HG03575 (cell line): Measurements from ENCODE around the gene LIMK2.

Experiments used
- ATAC-seq: cut with Tn5 transposase; IDR thresholded peaks from one replicate; pipeline ENCODE4 v1.9.1; 2021; ENCODE audit not compliant: unreplicated experiment, insufficient number of reproducible peaks, low FRiP score; ENCODE audit errors: extremely low read depth

Gene LIMK2

DNA sequence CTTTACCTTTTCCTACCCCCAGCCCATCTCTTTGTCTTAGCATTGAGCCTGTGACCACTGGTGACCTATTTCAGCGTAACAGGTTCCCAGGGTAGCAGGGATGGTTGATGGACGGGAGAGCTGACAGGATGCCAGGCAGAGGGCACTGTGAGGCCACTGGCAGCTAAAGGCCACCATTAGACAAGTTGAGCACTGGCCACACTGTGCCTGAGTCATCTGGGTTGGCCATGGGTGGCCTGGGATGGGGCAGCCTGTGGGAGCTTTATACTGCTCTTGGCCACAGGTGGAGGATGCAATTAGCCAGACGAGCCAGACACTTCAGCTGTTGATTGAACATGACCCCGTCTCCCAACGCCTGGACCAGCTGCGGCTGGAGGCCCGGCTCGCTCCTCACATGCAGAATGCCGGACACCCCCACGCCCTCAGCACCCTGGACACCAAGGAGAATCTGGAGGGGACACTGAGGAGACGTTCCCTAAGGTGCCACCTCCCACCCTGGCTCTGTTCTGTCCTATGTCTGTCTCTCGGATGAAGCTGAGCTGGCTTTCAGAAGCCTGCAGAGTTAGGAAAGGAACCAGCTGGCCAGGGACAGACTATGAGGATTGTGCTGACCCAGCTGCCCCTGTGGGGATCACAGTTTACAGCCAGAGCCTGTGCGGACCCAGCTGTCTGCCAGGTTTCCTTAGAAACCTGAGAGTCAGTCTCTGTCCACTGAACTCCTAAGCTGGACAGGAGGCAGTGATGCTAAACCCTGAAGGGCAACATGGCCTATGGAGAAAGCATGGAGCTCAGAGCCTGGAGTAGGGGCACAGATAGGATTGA is 50.4 kb downstream of the LIMK2 start:
- ATAC-seq, result no peak

DNA sequence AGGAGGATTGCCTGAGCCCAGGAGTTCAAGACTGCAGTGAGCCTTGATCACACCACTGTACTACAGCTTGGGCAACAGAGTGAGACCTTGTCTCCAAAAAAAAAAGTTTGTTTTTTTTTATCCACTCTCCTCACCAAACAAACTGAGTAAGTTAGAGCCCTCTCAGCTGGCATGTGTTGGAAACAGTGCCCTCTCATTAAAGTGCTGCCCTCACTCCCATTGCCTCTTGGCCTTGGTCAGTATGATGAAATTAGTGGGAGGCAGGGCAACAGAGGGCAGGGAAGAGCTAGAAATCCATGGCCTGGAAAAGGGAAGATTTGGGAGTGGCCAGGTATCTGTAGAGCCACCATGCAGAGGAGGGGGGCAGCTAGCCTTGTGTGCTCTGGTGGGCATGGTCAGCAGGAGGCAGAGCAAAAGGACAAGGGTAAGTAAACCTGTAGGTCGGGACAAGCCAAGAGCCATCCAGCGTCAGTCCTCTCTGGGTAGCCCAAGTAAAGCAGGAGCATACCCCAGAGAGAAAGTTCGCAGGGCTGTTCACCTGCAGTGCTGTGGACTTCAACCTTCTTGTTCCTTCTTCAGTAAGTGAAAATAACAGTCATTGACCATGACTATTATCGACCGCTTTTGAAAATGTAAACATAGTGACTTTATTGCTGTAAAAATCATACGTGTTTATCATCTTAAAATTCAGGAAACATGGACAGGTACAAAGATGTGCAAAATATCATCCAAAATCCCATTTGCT is 52.0 kb downstream of the LIMK2 start:
- no peak for ATAC-seq

DNA sequence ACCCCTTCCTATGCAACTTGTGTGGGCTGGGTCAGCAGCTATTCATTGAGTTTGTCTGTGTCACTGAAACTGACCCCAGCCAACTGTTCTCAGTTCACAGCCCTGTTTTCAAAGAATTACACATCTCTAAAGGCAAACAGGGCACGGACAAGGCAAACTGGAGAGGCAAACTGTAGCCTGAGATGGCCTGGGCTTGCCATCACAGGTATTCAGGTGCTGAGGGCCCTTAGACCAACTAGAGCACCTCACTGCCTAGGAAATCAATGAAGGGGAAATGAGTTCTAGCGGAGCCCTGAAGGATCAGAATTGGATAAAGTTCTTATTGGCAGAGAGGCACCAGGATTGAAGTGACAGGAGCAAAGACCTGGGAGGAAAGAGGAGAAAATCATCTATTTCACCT is 56.2 kb downstream of the LIMK2 start:
- no peak for ATAC-seq

DNA sequence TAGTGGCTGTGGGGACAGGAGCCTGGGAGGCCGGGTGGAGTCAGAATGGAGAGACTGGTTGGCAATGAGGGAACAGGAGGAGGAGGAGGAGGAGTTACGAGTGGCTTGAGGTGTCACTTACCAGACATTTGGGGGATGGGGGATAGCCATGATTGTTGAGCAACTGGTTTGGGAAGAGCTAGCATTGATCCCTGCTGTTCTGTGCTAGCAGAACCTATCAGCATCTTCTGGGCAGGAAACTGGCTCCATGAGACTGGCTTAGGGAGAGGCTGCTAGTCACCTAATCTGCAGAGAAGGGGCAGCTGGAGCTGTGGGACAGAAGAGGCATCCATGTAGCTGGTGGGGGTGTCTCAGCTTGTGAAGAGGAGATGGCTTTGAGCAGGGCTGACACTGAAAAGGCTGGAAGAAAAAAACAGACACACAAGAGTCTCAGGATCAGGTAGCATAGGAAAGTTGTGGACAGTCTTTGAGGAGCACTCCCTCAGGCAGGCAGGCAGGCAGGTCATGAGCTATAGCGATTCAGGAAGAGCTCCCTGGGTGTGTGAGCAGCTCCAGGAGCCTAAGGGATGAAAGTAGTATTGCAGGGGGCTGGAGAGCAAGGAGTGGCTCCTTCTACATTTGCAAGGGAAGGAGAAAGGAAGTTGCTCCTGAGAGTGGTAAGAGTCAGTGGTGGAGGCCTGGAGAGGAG is 57.9 kb downstream of the LIMK2 start:
- no peak for ATAC-seq

DNA sequence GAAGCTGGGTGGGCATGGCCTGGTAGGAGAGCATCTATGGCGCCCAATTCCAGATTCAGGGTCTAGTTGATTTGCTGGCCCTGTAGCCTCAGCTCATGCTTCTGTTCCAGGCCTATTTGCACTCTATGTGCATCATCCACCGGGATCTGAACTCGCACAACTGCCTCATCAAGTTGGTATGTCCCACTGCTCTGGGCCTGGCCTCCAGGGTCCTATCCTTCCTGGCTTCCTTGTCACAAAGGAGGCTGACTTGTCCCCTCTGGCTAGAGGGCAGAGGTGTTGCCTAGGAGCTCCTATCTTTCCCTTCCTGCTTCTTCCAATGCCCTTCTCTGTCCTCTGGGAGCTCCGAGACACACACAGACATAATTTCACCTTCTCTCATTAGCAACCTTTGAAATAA is 58.9 kb downstream of the LIMK2 start:
- ATAC-seq, result no peak

DNA sequence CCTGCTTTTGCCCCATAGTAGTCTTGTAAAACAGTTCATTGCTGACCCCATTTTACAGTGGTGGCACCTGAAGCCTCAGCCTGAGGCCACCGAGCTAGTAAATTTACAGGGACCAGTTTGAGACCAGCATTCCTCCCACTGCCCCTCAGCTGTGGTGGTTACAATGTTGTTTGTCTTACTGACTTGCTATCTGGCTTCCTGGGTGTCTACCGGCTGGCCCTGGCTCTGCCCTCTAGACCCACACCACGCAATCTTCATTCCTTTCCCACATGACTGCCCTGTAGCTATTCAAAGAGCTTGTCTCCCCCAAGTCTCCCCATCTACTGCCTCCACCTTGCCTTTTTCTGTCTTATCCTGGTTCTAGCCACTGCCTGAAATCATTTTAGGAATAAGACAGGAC is 59.4 kb downstream of the LIMK2 start:
- no peak for ATAC-seq

DNA sequence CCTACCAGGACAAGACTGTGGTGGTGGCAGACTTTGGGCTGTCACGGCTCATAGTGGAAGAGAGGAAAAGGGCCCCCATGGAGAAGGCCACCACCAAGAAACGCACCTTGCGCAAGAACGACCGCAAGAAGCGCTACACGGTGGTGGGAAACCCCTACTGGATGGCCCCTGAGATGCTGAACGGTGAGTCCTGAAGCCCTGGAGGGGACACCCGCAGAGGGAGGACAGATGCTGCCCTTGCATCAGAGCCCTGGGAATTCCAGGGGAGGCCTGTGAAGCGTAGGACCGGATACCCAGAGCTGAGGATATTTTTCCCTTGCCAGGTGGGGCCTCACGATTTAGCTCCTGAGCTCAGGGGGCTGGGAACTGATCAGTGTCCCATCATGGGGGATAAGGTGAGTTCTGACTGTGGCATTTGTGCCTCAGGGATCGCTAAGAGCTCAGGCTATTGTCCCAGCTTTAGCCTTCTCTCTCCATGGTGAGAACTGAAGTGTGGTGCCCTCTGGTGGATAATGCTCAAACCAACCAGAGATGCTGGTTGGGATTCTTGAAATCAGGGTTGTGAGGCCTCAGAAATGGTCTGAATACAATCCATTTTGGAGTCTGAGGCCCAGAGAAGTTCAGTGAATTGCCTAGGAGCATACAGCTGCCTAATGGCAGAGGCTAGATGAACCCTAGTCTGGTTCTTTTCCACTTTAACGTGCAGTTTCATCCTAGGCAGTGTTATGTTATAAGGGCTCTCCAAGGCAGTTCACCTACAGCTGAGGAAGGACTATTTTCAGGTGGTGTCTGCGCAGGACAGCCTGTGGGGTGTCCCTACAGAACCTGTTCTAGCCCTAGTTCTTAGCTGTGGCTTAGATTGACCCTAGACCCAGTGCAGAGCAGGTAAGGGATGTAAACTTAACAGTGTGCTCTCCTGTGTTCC is 60.7 kb downstream of the LIMK2 start:
- no peak for ATAC-seq

DNA sequence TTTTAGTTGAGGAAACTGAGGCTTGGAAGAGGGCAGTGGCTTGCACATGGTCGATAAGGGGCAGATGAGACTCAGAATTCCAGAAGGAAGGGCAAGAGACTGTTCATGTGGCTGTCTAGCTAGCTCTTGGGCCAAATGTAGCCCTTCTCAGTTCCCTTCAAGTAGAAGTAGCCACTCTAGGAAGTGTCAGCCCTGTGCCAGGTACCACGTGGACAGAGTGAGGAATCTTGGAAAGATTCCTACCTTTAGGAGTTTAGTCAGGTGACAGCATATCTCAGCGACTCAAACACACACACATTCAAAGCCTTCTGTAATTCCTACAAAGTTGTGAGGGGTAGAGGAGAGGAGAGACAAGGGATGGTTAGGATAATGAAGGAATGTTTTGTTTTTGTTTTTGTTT is 61.9 kb downstream of the LIMK2 start:
- ATAC-seq, result no peak

DNA sequence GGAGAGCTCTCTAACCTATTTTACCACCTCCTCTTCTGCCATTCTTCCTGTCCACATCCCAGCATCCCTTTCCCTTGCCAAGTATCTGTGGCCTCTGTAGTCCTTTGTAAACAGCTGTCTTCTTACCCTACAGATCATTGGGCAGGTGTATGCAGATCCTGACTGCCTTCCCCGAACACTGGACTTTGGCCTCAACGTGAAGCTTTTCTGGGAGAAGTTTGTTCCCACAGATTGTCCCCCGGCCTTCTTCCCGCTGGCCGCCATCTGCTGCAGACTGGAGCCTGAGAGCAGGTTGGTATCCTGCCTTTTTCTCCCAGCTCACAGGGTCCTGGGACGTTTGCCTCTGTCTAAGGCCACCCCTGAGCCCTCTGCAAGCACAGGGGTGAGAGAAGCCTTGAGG is 62.9 kb downstream of the LIMK2 start:
- ATAC-seq, result no peak

DNA sequence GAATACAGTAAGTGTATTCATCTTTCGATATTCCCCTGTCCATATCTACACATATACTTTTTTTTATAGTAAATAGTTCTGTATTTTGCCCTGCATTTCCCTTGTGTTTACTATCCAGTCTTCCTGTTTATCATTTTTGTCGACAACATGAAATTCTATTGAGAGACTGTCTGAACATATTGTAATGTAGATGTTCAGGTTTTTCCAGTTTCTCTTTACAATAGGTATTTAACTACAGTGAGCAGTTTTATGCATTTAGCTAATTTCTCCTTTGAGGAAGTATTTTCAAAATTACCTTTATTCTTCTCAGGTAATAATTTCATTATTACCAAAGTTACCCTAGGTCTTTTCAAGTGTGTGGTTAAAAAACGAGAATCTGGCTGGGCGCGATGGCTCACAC is 63.5 kb downstream of the LIMK2 start:
- ATAC-seq, result no peak

DNA sequence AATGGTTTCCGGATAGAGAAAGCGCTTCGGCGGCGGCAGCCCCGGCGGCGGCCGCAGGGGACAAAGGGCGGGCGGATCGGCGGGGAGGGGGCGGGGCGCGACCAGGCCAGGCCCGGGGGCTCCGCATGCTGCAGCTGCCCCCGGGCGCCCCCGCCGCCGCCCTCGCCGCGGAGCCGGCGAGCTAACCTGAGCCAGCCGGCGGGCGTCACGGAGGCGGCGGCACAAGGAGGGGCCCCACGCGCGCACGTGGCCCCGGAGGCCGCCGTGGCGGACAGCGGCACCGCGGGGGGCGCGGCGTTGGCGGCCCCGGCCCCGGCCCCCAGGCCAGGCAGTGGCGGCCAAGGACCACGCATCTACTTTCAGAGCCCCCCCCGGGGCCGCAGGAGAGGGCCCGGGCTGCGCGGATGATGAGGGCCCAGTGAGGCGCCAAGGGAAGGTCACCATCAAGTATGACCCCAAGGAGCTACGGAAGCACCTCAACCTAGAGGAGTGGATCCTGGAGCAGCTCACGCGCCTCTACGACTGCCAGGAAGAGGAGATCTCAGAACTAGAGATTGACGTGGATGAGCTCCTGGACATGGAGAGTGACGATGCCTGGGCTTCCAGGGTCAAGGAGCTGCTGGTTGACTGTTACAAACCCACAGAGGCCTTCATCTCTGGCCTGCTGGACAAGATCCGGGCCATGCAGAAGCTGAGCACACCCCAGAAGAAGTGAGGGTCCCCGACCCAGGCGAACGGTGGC is 64.5 kb downstream of the LIMK2 start:
- ATAC-seq, result no peak

DNA sequence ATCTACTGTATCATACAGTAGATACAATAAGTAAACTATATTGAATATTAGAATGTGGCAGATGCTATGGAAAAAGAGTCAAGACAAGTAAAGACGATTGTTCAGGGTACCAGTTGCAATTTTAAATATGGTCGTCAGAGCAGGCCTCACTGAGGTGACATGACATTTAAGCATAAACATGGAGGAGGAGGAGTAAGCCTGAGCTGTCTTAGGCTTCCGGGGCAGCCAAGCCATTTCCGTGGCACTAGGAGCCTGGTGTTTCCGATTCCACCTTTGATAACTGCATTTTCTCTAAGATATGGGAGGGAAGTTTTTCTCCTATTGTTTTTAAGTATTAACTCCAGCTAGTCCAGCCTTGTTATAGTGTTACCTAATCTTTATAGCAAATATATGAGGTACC is 65.6 kb downstream of the LIMK2 start:
- no peak for ATAC-seq

DNA sequence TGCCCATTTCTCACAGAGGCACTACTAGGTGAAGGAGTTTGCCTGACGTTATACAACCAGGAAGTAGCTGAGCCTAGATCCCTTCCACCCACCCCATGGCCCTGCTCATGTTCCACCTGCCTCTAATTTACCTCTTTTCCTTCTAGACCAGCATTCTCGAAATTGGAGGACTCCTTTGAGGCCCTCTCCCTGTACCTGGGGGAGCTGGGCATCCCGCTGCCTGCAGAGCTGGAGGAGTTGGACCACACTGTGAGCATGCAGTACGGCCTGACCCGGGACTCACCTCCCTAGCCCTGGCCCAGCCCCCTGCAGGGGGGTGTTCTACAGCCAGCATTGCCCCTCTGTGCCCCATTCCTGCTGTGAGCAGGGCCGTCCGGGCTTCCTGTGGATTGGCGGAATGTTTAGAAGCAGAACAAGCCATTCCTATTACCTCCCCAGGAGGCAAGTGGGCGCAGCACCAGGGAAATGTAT is 66.1 kb downstream of the LIMK2 start:
- ATAC-seq, result no peak

DNA sequence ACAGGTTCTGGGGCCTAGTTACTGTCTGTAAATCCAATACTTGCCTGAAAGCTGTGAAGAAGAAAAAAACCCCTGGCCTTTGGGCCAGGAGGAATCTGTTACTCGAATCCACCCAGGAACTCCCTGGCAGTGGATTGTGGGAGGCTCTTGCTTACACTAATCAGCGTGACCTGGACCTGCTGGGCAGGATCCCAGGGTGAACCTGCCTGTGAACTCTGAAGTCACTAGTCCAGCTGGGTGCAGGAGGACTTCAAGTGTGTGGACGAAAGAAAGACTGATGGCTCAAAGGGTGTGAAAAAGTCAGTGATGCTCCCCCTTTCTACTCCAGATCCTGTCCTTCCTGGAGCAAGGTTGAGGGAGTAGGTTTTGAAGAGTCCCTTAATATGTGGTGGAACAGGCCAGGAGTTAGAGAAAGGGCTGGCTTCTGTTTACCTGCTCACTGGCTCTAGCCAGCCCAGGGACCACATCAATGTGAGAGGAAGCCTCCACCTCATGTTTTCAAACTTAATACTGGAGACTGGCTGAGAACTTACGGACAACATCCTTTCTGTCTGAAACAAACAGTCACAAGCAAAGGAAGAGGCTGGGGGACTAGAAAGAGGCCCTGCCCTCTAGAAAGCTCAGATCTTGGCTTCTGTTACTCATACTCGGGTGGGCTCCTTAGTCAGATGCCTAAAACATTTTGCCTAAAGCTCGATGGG is 66.7 kb downstream of the LIMK2 start:
- ATAC-seq, result no peak

DNA sequence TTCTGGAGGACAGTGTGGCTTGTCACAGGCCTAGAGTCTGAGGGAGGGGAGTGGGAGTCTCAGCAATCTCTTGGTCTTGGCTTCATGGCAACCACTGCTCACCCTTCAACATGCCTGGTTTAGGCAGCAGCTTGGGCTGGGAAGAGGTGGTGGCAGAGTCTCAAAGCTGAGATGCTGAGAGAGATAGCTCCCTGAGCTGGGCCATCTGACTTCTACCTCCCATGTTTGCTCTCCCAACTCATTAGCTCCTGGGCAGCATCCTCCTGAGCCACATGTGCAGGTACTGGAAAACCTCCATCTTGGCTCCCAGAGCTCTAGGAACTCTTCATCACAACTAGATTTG is 67.2 kb downstream of the LIMK2 start:
- ATAC-seq, result no peak

DNA sequence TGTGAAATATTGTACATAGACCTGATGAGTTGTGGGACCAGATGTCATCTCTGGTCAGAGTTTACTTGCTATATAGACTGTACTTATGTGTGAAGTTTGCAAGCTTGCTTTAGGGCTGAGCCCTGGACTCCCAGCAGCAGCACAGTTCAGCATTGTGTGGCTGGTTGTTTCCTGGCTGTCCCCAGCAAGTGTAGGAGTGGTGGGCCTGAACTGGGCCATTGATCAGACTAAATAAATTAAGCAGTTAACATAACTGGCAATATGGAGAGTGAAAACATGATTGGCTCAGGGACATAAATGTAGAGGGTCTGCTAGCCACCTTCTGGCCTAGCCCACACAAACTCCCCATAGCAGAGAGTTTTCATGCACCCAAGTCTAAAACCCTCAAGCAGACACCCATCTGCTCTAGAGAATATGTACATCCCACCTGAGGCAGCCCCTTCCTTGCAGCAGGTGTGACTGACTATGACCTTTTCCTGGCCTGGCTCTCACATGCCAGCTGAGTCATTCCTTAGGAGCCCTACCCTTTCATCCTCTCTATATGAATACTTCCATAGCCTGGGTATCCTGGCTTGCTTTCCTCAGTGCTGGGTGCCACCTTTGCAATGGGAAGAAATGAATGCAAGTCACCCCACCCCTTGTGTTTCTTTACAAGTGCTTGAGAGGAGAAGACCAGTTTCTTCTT is 67.9 kb downstream of the LIMK2 start:
- no peak for ATAC-seq

DNA sequence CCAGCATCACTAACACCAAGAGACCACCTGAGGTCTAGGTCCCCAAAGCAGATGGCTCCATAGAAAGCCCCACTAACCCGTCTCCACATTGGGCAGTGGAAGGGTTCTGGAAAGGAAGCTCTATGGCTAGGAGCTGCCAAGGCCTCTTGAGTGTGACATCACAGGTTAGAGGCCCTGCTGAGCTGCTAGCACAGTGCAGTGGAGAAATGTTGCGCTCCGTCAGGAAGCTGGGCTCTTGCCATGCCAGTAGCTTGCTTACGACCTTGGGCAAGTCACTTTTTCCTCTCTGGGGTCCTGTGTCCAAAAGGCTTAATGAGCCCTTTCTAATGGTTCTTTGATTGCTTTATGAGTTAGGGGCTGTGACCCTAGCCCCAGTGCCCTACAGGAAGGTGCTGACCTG is 69.6 kb downstream of the LIMK2 start:
- no peak for ATAC-seq
